ENCODE data around the gene GRAP2. TPM values are rescaled to one million over a fixed set of nuclear protein-coding genes. Genes with fewer than 3 reads are reported as not detected.

Gene GRAP2
- total RNA-seq, 4 donors from 2014 or later = 3.8 to 10.5 (median 4.3) TPM

GRCh38 chr22:39893526-39893925, 7.4 kb upstream of the GRAP2 start, which contains the start of gene ENTHD1:
Gene ENTHD1, minus strand, starts transcription at chr22:39893760. Its CDS starts 6,012 bp downstream, at chr22:39887748.
- peaks cover 0 to 1% (median 0%) of the 10 kb centered on the region in 4 donors for H3K4me1 ChIP-seq
- no peaks in the 10 kb centered on the region for H3K36me3 ChIP-seq
- no peaks in the 10 kb centered on the region for H3K27me3 ChIP-seq
- no peak within 1 kb of the TSS for H3K27ac ChIP-seq
- H3K9me3 ChIP-seq = no peaks in the 10 kb centered on the region
- H3K4me3 ChIP-seq = no peak within 1 kb of the TSS
- DNase-seq (ENCODE audit: low spot score in 2 of 2) = no peak
- TF ChIP-seq EP300 (IDR thresholded peaks at IDR 0.05) (no peak), CTCF (IDR thresholded peaks at IDR 0.05) (no peak), POLR2A (IDR thresholded peaks at IDR 0.05) (no peak)
- WGBS, 2 donors = 75 to 80% methylated on average over 16 to 20 of the region's 20 CpGs

GRCh38 chr22:39894554-39895092, 6.3 kb upstream of the GRAP2 start:
- TF ChIP-seq EP300 (IDR thresholded peaks at IDR 0.05) (no peak), CTCF (IDR thresholded peaks at IDR 0.05) (no peak), POLR2A (IDR thresholded peaks at IDR 0.05) (no peak)
- H3K9me3 ChIP-seq = no peaks in the 10 kb centered on the region
- H3K36me3 ChIP-seq = no peaks in the 10 kb centered on the region
- peaks cover 0 to 12% (median 2%) of the 10 kb centered on the region in 4 donors for H3K4me1 ChIP-seq
- WGBS, 2 donors = 65 to 69% methylated on average over 7 of the region's 7 CpGs
- no peaks in the 10 kb centered on the region for H3K27me3 ChIP-seq
- H3K4me3 ChIP-seq = no peak overlapping the region
- no peak overlapping the region for H3K27ac ChIP-seq
- no peak for DNase-seq (ENCODE audit: low spot score in 2 of 2)

- no peak overlapping the region for H3K27ac ChIP-seq
- H3K4me1 ChIP-seq = peaks cover 0 to 13% (median 5%) of the 10 kb centered on the region in 4 donors
- no peak for DNase-seq (ENCODE audit: low spot score in 2 of 2)
- WGBS, 2 donors = 90 to 97% methylated on average over 1 of the region's 1 CpG
- no peaks in the 10 kb centered on the region for H3K9me3 ChIP-seq
- H3K4me3 ChIP-seq = no peak overlapping the region
- TF ChIP-seq POLR2A (IDR thresholded peaks at IDR 0.05) = no peak
- no peak for TF ChIP-seq EP300 (IDR thresholded peaks at IDR 0.05)
- no peak for TF ChIP-seq CTCF (IDR thresholded peaks at IDR 0.05)
- no peaks in the 10 kb centered on the region for H3K27me3 ChIP-seq
- no peaks in the 10 kb centered on the region for H3K36me3 ChIP-seq
These were observed 5.2 kb upstream of the GRAP2 start for GRCh38 chr22:39895682-39896081.

- DNase-seq (ENCODE audit: low spot score in 2 of 2) = no peak
- WGBS, 2 donors = 83 to 84% methylated on average over 6 of the region's 6 CpGs
- Histone ChIP-seq H3K9me3 (no peaks in the 10 kb centered on the region), H3K36me3 (no peaks in the 10 kb centered on the region), H3K4me3 (no peak overlapping the region), H3K27ac (no peak overlapping the region), H3K27me3 (no peaks in the 10 kb centered on the region), H3K4me1 (peaks cover 0 to 13% (median 5%) of the 10 kb centered on the region in 4 donors)
- TF ChIP-seq CTCF (IDR thresholded peaks at IDR 0.05) = no peak
- no peak for TF ChIP-seq EP300 (IDR thresholded peaks at IDR 0.05)
- TF ChIP-seq POLR2A (IDR thresholded peaks at IDR 0.05) = no peak
These were observed 4.4 kb upstream of the GRAP2 start for GRCh38 chr22:39896313-39896996.

GRCh38 chr22:39897841-39898240, 3.0 kb upstream of the GRAP2 start:
- no peaks in the 10 kb centered on the region for H3K9me3 ChIP-seq
- 87 to 91% methylated on average over 3 of the region's 3 CpGs for whole genome bisulfite sequencing, 2 donors

More at GRCh38 chr22:39897841-39898240, 3.0 kb upstream of the GRAP2 start:
- H3K27ac ChIP-seq = no peak overlapping the region
- H3K4me1 ChIP-seq = peaks cover 0 to 13% (median 5%) of the 10 kb centered on the region in 4 donors
- no peak overlapping the region for H3K4me3 ChIP-seq
- H3K36me3 ChIP-seq = no peaks in the 10 kb centered on the region
- H3K27me3 ChIP-seq = no peaks in the 10 kb centered on the region
- no peak for DNase-seq (ENCODE audit: low spot score in 2 of 2)
- TF ChIP-seq CTCF (IDR thresholded peaks at IDR 0.05) = no peak
- no peak for TF ChIP-seq POLR2A (IDR thresholded peaks at IDR 0.05)
- no peak for TF ChIP-seq EP300 (IDR thresholded peaks at IDR 0.05)
